ENCODE data around the gene MEI4.
"Not testable (repeated sequence)": the region's sequence is repeated elsewhere in the genome, so short reads cannot be mapped to it uniquely, and the experiment has no call there.

MEI4 gene

DNA sequence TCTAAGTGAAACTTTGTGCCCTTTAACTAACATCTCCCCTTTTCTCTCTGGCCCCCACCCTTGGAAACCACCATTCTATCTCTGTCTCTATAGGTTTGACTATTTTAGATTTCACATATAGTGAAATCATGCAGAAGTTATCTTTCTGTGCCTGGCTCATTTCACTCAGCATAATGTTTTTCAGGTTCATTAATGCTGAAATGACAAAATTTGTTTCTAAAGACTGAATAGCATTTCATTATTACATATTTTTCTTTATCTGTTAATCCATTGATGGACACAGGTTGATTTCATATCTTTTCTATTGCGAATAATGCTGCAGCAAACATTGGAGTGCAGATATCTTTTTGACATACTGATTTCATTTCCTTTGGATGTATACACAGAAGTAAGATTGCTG, 30.7 kb downstream of the MEI4 start:
- no peak for DNase-seq

DNA sequence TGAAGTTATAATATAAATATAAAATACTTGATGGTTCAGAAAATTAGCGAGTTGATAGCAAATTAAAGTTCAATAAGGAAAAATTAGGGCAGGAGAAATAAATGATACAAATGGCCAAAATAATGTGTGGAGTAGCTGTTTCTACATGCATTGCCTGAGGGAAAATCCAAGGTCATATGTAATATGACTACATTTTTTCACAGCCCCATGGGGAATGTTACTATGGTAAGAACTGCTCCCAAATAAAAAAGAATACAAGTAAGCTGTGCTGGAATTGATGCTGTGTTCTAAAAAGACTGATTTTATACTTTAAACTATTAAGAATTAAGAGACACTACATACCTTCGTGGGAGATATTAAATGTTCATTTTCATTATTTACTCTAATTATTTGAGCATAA, 34.1 kb downstream of the MEI4 start:
- no peak for DNase-seq

DNA sequence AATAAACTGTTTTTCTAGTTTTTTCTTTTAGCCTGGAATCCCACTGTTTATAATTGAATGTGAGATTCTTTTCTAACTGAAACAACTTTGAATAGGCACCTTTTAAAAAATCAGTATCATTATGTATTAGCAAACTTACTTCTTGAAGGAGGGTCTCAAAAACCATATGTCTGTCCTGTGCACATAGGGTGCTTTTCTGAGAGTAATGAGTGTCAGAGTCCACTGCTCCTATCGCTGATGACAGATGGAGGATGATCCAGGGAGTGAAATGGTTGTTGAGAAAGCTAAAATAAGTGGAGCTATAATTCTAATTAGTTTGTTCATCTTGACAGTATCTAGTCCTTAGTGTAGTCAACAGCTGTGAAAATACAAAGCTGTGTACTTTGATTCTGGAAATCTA, 35.8 kb downstream of the MEI4 start:
- DNase-seq, result no peak

DNA sequence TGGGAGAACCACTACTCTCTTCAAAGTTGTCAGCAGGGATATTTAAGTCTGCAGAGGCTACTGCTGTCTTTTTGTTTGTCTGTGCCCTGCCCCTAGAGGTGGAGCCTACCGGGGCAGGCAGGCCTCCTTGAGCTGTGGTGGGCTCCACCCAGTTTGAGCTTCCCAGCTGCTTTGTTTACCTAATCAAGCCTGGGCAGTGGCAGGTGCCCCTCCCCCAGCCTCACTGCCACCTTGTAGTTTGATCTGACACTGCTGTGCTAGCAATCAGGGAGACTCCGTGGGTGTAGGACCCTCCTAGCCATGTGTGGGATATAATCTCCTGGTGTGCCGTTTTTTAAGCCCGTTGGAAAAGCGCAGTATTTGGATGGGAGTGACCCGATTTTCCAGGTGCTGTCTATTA, 47.3 kb downstream of the MEI4 start:
- not testable (repeated sequence) for DNase-seq

DNA sequence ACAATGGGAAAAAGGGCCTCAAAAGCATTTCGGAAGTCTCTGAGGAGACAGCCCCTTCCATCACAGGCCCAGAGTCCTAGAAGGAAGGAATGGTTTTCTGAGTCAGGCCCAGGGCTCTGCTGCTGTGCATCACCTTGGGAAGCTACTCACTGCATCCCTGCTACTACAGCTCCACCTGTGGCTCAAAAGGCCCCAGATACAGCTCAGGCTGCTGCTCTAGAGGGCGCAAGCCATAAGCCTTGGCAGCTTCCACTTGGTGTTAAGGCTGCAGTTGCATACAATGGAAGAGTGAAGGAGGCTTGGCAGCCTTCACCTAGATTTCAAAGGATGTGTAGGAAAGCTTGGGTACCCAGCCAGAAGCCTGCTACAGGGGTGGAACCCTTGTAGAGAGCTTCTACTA, 54.8 kb downstream of the MEI4 start:
- DNase-seq, result no peak

DNA sequence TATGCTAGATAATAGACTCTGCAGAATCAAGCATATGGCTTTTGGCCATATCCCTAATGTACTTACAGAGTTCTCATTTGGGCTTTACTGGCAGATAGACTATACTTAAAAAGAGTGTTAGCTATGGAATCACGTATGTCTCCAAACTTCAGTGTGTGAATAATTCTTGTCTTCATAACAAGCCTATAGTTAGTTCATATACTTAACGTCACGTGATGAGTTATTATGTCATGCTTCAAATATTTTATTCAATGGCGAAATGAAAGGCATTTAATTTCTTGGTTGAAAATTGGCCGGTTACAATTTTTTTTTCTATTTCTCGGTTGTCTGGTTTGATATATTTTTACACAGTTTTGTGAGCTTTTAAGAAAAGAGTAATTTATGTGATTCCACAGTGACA, 62.7 kb downstream of the MEI4 start:
- no peak for DNase-seq

DNA sequence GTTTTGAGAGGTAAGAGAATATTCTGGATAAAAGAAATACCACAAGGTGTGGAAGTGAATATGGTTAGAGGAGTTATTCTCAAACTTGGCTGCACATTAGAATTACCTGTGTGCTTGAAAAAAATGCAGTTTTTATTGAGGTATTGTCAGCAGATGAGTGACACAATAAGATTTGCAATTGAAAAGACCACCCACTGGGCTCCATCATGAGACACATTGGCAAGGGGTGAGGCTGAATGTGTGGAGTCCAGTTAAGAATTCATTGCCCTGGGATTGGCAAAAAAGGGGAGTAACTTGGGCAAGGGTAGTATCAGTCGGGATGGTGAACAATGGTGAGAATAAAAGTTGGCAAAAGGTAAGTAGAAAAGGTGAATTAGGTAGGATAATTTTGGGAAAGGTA, 63.5 kb downstream of the MEI4 start:
- DNase-seq, result no peak

DNA sequence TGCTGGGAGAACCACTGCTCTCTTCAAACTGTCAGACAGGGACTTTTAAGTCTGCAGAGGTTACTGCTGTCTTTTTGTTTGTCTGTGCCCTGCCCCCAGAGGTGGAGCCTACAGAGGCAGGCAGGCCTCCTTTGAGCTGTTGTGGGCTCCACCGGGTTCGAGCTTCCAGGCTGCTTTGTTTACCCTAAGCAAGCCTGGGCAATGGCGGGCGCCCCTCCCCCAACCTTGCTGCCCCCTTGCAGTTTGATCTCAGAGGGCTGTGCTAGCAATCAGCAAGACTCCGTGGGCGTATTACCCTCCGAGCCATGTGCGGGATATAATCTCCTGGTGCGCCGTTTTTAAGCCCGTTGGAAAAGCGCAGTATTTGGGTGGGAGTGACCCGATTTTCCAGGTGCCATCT, 83.2 kb downstream of the MEI4 start:
- DNase-seq, result not testable (repeated sequence)

DNA sequence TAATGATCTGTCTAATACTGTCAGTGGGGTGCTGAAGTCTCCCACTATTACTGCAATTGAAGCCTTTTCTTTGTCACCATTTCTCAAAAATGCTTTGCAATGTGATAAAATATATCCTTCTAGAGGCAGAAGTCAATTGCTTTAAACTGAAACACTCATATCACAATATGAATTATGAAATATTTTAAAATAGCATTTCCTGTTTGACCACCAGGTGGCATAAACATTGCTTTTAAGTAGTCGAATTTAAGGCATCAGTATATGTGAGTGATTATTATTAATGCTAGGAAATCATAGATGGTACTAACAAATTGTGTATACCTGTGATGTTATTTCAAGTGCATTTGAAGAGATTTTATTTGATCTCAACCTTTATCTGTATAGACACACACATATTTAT, 87.5 kb downstream of the MEI4 start:
- DNase-seq, result no peak

DNA sequence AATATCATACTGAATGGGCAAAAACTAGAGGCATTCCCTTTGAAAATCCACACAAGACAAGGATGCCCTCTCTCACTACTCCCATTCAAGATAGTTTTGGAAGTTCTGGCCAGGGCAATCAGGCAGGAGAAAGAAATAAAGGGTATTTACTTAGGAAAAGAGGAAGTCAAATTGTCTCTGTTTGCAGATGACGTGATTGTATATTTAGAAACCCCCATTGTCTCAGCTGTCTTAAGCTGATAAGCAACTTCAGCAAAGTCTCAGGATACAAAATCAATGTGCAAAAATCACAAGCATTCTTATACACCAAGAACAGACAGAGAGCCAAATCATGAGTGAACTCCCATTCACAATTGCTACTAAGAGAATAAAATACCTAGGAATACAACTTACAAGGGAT, 99.3 kb downstream of the MEI4 start:
- DNase-seq, result not testable (repeated sequence)

DNA sequence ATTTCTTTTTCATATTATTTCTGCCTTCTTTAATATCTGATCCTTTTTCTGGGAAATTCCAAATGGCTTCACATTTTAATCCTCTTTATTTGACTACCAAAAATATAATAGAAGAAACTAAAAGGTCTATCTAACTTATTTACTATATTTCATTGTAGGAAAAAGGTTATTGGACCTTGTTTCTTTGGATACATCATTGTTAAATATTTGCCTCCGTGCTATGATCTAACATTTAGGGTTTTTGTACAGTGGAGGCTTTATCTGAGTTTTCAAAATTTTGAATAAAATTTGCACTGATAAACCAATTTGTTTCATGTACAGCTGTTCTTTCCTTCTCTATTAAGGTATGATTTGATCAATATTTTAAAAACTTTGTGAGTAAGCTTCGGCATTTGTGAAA, 109.5 kb downstream of the MEI4 start:
- no peak for DNase-seq

DNA sequence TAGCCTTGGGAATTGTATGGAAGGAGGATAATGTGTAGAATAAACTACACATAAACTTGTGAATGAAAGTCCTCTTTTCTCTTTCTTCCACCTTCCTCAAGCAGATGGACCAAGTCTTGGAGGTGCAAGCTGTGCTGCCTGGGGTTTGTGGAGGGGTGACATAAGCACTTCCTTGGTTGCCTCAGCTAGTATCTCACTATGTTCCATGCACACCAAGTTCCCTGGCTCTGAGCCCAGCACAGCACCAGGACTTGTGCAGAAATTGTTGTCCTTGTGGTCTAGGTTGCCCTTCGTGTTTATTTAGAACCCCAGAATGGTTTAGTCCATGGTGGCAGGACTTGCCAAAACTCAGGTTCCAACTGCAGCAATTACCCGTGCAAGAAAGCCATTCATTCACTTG, 110.3 kb downstream of the MEI4 start:
- DNase-seq, result no peak

DNA sequence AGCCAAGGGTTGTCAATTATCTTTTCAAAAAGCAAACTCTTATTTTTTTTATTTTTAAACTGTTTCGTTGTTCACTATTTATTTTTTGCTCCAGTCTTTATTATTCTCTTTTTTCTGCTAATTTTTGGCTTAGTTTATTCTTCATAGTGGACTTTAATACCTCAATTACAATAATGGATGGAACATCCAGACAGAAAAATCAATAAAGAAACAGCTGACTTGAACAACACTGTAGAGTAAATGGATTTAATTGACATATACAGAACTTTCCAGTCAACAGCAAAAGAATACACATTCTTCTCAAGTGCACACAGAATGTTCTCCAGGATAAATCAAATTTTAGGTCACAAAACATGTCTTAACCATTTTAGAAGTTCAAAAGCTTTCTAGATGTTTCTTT, 111.5 kb downstream of the MEI4 start:
- DNase-seq, result no peak

DNA sequence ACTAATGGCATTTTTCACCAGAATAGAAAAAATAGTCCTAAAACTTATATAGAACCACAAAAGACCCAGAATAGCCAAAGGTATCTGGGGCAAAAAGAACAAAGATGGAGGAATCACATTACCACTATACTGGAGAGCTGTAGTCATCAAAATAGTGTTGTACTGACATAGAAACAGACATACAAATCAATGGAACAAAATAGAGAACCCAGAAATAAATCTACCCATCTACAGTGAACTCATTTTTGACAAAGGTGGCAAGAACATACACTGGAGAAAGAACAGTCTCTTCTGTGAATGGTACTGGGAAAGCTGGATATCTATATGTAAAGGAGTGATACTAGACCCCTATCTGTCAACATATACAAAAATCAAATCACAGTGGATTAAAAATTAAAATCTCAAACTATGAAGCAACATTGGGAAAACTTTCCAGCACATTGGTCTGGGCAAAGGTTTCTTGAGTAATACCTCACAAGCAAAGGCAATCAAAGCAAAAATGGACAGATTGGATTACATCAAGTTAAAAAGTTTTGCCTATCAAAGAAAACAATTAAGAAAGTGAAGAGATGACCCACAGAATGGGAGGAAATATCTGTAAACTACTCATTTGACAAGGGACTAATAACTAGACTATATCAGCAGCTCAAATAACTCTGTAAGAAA, 120.5 kb downstream of the MEI4 start:
- DNase-seq, result no peak

DNA sequence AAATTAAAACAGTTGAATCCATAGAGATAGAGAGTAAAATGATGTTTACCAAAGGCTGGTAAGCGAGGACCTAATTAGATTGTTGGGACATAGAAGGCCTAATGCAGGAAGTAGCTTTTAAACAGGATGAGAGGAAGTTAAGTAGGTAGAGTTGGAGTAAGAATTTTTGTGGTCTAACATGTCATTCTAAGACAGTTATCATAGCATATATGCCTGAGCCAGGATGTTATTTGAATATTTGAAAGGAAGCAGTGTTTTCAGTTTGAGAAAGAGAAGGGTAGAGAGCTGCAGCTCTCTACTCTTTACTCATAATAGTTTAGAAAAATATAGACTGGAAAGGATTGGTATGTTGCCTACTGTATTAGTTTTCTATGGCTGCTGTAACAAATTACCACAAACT, 121.6 kb downstream of the MEI4 start:
- no peak for DNase-seq

DNA sequence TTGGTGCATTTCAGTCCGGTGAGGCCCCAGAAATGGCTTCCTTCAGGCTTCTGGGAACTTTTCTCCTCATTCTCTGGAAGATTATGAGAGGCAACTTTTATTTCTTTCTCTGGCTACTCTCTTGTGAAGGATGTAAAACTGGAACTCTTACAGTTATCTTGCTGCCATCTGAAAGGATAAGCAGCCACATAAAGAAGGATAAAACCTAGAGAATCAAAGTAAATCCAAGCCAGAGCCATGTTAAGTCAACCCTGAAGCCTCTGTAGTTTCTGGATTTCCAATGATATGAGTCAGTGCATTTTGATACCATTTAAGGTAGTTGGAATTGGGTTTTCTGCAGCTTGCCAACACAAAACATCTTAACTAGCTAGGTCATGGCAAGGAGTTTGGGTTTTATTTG, 123.6 kb downstream of the MEI4 start:
- DNase-seq, result no peak

DNA sequence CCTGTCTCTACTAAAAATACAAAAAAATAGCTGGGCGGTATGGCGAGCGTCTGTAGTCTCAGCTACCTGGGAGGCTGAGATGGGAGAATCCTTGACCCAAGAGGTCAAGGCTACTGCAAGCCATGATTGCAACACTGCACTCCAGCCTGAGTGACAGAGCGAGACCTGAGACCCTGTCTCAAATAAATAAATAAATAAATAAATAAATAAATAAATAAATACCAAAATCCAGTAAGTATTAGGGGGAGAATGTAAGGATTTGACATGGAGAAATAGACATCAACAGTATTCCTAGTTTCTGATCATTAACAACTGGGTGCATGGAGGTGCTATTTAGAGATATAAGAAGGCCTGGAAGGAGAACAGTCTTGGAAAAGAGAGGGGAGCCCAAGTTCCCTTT, 125.7 kb downstream of the MEI4 start:
- DNase-seq, result no peak

DNA sequence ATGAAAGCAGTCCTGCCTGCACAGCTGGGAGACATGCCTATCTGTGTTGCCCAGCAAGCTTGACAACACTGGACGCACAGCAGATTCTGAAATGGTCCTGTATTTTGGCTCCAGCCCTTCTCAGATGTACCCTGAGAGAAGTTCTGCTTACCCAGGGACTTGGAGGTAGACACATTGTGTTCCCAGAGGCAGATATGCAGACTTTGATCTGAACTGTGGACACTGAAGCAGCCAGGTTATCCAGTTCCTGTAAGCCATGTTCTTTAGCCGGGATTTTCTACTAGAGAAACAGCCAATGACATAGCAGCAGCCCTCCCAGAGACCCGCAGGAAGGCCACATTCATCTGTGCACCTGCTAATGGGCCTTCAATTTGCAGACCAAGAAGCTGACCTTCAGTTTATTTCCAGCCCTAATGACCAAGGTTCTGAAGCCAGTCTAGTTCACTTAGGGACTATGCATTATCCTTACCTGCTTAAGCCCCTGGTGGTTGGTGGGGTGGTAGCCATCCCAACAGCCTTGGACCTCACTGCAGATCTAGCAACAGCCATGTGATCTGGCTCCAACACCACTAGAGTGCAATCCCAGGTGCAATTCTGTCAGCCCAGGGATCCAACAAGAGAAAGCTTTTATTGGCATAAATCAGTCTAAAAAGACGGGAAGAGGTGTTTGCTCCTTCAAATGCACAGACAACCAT, 134.2 kb downstream of the MEI4 start:
- no peak for DNase-seq

DNA sequence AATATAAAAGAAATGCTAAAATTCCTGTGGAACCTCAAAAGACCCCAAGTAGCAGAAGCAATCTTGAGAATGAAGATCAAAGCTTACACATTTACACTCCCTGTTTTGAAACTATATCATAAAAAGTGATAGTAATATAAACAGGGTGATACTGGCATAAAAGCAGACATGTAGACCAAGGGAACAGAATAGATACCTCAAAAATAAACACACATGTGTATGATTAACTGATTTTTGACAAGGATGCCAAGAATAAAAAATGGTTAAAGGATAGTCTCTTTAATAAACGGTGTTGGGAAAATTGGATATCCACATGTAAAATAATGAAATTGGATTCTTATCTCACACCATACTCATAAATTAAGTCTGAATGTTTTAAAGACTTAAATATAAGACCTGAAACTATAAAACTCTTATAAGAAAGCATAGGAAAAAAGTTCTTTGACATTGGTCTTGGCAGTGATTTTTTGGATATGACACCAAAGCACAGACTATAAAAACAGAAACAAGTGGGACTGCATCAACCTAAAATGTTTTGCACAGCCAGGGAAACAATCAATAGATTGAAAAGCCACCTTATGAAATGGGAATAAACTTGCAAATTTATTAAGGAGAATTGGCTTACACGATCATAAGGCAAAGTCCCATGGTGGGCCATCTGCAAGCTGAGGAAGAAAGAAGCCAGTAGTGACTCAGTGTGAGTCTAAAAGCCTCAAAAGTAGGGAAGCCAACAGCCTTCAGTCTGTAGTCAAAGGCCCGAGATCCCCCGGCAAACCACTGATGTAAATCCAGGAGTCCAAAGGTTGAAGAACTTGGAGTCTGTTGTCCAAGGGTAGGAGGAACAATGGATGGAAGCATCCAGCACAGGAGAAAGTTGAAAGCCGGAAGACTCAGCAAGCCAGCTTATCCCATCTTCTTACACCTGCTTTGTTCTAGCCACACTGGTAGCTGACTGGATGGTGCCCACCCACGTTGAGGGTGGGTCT, 144.3 kb downstream of the MEI4 start:
- no peak for DNase-seq

DNA sequence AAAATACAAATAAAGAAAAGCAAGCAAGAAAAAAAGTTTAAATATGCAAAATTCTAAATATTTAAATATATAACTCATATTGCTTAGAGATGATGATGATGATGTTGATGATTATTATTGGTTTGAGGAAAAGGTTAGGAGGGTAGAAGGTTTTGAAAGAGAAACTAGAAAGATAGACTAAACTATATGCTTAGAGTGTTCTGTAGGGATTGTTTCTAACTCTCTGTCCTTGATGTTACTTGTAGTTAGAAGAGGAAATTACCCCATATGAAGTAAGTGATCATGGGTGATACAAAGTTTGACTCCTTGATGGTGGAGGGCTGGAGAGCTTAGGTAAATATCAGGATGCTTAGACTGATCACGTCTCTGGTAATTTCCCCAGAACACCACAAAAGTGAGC, 159.5 kb downstream of the MEI4 start:
- DNase-seq, result no peak

DNA sequence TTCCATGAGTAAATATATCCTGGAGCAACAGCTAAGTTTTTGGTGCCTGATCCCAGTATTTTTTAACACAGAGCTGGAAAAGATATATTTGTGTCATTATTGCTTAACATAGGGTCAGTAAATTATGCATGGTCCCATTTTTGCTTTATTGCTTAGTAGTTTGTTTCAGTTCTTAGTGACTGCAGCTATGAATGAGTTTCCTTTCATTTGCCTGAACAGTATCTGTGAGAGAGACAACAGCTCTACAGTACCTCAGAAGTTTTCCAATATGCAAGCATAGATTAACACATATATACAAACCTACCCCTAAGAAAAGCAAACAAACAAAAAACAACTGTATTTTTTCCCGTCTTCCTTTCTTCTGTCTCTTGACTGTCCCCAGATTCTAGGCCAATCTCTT, 160.3 kb downstream of the MEI4 start:
- DNase-seq, result no peak

DNA sequence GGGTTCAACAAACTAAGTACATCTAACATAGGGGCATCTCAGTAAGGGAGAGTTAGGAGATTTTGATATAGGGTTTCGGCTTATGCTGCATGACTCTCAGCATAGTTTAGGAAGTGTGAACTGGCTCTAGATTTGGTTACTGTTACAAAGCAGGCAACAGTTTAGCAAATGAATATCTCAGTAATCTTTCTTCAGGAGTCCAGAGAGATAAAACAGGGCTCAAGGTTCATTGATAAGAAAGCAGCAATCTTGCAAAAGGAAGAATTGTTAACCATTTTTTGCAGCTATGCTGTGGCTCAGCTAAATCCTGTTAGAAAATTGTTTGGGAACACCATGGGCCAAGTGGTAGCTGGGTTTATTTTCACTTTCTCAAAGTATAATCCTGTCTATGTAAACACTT, 161.3 kb downstream of the MEI4 start:
- DNase-seq, result no peak

DNA sequence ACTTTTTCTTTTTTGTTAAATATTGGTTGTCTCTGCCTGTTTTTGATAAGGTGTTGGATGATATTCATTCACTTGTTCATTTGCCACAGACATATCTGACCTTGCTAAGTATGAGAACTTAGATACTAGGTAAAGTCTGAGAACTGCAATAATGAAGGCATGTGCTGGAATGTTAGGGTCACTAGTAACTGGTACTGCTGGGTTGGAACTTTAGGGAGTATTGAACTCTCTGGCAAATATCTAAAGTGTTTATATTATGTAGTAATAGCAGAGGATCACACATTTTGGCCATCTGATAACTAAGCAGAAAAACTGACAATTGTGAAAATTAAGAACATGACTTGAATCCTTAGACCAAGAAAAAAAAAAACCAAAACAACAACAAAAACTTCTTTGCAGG, 162.7 kb downstream of the MEI4 start:
- DNase-seq, result no peak

DNA sequence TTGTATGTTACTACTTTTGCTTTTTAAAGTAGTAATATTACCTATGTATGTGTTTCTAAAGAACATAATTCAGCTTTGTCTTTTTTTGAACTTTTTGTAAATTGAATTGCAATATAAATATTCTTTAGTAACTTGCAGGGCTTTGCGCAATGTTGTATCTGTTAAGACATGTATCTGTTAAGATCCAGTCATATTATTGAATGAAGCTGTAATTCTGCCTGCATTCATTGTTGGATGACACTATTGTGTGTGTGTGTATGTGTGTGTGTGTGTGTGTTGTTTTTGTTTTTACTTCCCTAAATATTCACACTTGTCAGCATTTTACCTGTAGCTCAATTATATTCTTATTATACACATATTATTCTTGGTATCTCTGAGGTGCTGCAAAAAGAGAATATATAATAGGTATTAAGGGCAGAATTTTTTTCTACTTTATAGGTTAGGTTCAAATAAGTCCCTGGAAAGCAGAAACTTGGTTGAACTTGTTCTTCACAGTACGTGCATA, 164.0 kb downstream of the MEI4 start:
- DNase-seq, result no peak
